Tongue (tissue), 2 donors: Measurements from ENCODE around the gene KPNA2. TPM values are rescaled to one million over a fixed set of nuclear protein-coding genes. Genes with fewer than 3 reads are reported as not detected.
"Not testable (repeated sequence)": the region's sequence is repeated elsewhere in the genome, so short reads cannot be mapped to it uniquely, and the experiment has no call there.

Source experiments
- DNase-seq: peaks from one replicate; pipeline ENCODE4 v3.0.0-alpha.2; 2015
- total RNA-seq: library from RNA; depleted of rRNA; stranded (reverse); fragments of >200 nt; gene quantifications from one replicate; pipeline ENCODE4 v1.2.3, GENCODE V29; 2014

Gene KPNA2
- total RNA-seq, 1 donor from 2014 or later = 25.0 TPM

GRCh38 chr17:68061512-68062313 is 26.2 kb downstream of the KPNA2 start:
- no peak for DNase-seq

- DNase-seq = not testable (repeated sequence)
Measured at GRCh38 chr17:68065366-68065765, 29.8 kb downstream of the KPNA2 start.

- DNase-seq = not testable (repeated sequence)
Measured at GRCh38 chr17:68068512-68068911, 33.0 kb downstream of the KPNA2 start.

- not testable (repeated sequence) for DNase-seq
Measured at GRCh38 chr17:68070582-68071444, 35.3 kb downstream of the KPNA2 start.

- no peak for DNase-seq
Measured at GRCh38 chr17:68074279-68074678, 38.7 kb downstream of the KPNA2 start.

GRCh38 chr17:68075953-68076607 is 40.5 kb downstream of the KPNA2 start:
- not testable (repeated sequence) for DNase-seq

GRCh38 chr17:68077498-68077897 is 42.0 kb downstream of the KPNA2 start:
- not testable (repeated sequence) for DNase-seq

GRCh38 chr17:68080411-68081150 is 45.0 kb downstream of the KPNA2 start:
- no peak for DNase-seq

GRCh38 chr17:68081305-68082265 is 46.0 kb downstream of the KPNA2 start:
- DNase-seq = not testable (repeated sequence)

GRCh38 chr17:68085771-68086381 is 50.3 kb downstream of the KPNA2 start:
- peak; percentile 5 for DNase-seq

- not testable (repeated sequence) for DNase-seq
Measured at GRCh38 chr17:68086666-68087065, 51.1 kb downstream of the KPNA2 start.

GRCh38 chr17:68087131-68087623 is 51.6 kb downstream of the KPNA2 start:
- not testable (repeated sequence) for DNase-seq

- DNase-seq = peak; percentile 16
Measured at GRCh38 chr17:68087851-68088250, 52.3 kb downstream of the KPNA2 start.

GRCh38 chr17:68089881-68090280 is 54.3 kb downstream of the KPNA2 start:
- DNase-seq = peak; percentile 15

- no peak for DNase-seq
Measured at GRCh38 chr17:68094481-68095078, 59.0 kb downstream of the KPNA2 start.

- no peak for DNase-seq
Measured at GRCh38 chr17:68095205-68095811, 59.8 kb downstream of the KPNA2 start.

- no peak for DNase-seq
Measured at GRCh38 chr17:68096111-68096510, 60.6 kb downstream of the KPNA2 start.
